KG1 (cell line): ENCODE results near the gene GOLGA8B.
"Not testable (repeated sequence)": the region's sequence is repeated elsewhere in the genome, so short reads cannot be mapped to it uniquely, and the experiment has no call there.

Source experiments
- DNase-seq: peaks from one replicate; lab custom pipeline; 2025; lab: John Stamatoyannopoulos, UW

The GOLGA8B gene

DNA sequence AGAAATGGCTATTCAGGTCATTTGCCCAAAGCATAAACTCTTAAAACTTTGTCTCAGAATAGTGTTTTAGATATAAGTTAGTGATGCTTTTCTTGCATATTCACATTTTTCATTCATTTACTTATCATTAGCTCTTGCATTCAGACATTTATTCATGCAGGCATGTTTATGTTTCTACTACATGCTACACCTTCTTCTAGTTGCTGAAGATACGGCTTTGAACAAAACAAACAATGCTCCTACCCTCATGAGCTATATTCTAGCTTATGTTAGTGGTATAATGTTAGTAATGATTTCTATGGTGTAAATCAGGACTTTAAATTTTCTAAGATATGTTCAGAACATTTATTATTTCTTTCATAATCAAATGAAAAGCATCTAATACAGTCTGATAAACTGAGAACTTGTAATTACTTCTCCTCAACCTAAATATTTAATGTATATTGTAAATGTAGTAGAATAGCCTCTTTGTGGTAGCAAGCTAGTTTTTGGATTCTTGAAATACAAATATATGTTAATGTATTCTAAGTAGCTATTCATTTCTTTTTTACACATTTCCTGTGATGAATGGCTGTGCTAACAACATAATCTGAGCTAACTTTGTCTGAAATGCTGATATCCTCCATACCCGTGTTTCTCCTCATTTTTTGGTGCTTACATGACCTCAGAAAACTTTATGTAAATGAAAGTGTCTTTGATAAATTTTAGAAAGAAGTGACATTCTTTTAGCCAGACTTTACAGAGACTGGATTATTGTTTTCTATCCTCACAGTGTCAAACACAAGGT is 15.5 kb upstream of the GOLGA8B start:
- no peak for DNase-seq

DNA sequence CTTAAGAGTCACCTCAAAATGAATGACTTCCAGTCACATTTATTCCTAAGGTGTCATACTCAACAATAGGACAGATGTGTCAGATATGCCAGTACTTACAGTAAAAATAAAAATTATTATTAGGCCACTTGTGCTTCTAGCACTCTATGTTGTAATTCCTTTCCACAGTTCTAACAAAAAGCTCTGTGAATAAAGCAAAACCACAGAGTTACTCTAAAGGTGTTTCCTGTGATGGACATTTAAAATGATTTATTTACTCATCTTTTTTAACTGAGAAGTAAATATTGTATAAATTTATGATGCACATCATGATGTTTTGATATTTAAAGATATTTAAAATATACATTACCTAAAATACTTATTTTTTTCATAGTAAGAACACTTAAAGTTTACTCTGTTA is 13.9 kb upstream of the GOLGA8B start:
- DNase-seq = no peak

DNA sequence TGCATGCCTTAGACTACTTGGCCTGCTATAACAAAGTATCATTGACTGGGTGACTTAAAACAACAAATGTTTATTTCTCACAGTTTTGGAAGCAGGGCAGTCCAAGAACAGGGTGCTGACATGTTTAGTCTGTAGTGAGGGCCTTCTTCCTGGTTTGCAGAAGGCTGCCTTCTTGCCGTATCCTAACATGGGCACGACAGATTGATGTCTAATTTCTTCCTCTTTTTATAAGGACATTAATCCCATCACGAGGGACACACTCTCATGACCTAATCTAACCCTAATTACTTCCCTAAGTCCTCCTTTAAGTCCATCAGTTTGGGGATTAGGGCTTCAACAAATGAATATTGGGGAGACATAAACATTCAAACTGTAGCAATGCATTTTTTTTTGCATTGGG is 10.9 kb upstream of the GOLGA8B start:
- DNase-seq = no peak

DNA sequence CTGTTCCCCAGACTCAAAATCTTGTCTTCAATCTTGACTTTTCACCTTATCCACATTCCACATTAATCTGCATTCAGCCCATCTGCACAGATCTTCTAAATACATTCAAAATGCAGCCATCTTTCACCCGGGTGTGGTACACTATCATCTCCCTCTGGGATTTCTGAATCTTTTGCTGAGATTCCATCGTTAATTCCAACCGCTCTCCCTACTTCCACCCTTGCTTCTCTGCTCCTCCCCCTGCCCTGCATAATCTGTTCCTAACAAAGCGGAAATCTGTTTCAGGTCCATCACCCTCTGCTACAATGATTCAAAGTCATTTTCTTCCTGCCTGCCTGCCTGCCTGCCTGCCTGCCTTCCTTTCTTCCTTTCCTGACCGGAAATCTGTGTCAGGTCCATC is 7.9 kb upstream of the GOLGA8B start:
- no peak for DNase-seq

DNA sequence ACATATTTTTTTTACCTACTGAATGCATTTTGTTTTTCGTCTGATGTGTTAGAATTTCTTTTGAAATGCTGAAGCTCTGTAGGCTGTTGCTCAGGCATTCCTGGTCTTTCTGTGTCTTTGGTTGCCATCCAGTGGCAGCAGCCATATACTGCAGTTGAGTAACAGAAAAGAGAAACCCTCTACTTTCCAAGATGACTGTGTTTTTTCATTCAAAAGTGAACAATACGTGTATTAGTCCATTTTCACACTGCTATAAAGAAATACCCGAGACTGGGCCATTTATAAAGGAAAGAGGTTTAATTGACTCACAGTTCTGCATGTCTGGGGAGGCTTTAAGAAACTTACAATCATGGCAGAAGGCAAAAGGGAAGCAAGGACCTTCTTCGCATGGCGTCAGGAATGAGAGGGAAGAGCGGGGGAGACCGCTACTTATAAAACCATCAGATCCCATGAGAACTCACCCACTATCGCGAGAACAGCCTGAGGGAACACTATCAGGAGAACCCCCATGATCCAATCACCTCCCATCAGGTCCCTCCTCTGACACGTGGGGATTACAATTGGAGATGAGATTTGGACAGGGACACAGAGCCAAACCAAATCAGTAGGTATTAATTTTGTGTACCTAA is 4.7 kb upstream of the GOLGA8B start:
- DNase-seq = peak; percentile 77

DNA sequence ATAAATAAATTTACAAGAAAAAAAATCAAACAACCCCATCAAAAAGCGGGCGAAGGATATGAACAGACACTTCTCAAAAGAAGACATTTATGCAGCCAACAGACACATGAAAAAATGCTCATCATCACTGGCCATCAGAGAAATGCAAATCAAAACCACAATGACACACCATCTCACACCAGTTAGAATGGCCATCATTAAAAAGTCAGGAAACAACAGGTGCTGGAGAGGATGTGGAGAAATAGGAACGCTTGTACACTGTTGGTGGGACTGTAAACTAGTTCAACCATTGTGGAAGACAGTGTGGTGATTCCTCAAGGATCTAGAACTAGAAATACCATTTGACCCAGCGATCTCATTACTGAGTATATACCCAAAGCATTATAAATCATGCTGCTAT is 2.5 kb upstream of the GOLGA8B start:
- not testable (repeated sequence) for DNase-seq

DNA sequence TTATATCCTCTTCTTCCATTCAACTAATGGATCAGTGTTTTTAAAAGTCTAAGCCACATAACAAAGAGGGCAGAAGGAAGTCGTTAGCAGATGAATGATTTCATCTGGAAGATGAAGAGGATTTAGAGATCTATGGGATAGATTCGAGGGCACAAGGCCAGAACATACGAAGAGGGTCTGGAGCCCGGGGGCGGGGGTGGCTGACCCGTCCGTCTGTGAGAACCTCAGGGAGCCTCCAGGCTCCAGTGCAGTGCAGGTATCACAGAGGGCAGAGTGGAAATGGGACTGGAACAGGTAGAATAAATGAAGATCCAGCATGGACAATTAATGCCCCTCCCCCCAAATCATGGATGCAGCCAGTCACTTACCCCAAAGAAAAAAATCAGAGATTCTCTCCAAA is 1.5 kb upstream of the GOLGA8B start:
- no peak for DNase-seq

DNA sequence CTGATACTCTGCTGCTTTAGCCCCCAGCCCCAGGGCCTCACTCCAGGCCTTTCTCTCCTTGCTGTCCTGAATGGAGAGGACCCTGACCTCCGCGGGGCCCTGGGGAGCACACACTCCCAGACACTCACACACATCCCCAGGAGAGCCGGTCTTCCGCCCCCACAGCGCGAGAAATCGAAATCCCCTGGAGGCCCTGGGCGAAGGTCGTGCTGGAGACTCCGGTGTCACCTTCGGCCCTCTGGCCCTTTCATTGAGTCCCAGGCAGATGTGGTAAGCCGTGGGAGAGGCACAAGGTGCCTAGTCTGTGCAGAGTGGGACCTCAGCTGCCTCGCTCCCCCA is 848 bp upstream of the GOLGA8B start:
- DNase-seq = no peak

DNA sequence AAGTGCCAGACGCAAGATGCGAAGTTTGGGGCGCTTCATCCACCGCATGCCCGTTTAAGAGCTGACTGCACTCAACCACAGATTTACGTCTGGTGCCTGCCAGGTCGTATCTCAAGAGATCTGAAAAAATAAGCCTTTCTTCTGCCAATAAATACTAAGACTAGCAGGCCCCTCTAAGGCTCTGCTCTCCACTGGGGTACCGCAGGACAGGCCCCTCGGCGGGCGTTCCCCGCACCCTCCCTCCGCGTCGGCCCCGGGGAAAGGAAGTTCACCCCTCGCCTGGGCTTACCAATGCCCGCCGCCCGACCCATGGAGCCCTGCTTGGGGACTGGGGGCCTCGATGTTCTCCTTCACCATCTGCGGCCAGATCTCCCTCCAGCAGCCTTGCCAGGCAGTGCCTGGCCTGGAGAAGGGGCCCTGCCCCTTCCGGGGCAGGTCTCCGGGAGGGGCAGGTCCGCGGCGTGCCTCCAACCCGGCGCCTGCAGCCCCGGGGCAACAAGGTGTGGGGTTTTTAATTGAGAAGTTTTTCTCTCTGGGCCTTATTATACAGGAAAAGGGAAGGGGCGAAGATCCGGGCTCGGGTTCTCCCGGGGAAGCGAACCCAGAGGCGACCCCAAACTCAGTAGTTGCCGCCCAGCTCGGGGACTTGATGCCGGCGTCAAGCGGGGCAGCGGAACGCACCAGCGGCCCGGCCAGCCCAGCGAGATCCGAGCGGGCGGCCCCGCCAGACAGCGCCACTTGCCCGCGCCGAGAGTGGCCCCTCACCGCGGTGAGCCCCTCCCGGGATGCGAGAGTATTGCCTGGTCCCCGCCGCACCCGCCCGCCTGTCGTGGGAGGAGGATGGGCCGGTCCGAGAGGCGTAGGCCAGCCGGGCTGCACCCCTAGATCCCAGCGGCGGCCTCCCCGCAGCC is 735 bp downstream of the GOLGA8B start:
- DNase-seq = peak; percentile 20

DNA sequence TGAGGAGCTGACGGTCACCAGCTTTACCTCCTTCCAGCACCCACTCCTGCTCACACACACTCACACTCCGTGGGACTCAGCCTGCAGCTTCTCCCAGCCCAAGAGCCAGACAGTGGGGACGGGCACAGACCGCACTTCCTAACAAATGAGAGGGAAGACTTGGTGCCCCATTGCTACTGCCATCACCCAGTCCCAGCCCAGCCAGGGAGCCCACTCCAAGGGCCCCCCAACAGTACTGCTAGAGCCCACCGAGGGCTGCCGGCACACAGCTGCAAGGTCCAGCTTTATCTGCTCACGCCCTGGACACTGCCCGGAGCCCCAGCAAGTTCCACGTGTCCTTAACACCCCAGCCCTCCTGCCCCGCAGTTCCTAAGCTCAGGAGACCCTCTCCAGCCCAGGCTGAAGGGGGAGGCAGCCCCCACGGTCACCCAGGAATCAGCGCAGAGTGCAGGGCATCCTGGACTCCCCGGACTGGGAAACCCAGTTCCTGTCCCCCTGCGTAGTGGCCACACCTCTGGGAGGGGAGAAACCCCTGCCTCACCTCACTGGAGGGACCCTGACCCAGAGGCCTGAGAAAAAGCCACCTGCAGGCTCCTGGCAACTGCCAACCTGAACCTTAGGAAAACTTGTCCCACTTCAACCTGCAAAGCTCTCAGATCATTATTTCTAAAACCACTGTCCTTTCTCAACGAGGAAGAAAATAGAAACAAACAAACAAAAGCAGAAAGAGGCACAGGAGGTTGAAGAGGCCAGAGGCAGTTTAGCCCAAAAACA is 1.6 kb downstream of the GOLGA8B start:
- not testable (repeated sequence) for DNase-seq

DNA sequence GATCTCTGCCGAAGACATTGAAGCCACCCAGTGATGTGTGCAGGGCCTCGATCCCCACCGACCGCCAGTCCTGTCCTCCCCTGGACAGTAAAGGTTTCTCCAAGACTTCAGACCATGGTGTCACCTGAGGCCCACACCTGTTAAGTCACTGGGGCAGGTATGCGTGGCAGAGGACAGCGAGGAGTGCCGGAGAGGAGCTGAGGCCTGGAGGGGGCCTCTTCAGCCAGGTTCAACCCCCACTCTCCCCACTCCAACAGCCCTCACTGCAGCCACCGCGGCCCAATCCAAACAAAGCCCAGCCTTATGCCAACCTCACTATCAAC is 2.4 kb downstream of the GOLGA8B start:
- DNase-seq = no peak

DNA sequence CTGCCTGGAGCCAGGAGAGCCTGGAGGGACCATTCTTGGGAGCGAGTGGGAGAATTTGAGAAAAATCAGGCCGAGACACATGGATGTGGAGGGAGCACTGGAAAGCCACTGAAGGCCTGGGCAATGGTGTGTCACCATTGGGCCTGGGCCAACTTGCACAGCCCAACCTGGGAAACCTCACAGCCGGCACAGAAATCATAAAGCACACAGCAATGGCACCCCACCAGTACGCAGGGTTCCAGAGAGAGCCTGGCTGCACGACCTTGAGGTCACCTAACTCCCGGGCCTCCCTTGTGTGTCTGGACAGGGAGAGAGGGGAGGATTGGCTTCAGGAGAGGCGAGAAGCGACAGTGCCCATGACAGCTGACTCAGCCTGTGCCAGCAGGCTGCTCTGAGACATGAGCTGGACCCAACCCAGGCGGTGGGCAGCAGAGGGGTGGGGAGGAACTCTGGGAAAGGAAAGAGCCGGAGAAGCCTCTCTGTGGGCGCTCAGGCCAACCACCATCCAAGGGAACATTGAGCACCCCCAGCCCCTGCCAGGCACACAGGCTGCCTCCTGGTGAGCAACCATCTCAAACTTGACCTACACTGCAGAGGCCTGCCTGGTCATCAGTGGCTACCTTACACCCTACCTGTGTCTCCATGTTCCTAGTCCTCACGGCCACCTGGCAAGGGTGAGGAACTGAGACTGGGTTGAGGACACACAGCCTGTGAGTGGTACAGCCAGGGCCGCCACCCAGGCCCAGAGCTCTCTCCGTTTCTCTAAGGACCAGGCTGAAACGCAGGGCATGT is 3.0 kb downstream of the GOLGA8B start:
- DNase-seq = not testable (repeated sequence)

DNA sequence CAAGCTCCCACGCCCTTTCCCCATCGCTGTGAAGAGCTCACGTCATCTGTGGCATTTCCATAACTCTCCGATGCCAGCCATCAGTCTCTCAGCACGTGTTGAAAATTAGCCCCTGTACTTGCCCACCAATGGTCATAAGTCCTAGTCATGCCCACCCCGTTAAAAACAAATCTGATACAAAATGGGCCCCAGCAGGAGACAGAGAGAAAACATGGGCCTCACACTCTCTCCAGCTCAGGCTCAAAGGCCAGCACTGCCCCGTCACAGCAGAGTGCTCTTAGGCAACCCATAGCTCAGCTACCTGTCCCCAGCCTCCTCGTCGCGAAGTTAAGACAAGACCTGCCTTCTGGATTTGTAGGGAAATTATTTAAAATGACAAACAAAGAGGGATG is 5.2 kb downstream of the GOLGA8B start:
- no peak for DNase-seq

DNA sequence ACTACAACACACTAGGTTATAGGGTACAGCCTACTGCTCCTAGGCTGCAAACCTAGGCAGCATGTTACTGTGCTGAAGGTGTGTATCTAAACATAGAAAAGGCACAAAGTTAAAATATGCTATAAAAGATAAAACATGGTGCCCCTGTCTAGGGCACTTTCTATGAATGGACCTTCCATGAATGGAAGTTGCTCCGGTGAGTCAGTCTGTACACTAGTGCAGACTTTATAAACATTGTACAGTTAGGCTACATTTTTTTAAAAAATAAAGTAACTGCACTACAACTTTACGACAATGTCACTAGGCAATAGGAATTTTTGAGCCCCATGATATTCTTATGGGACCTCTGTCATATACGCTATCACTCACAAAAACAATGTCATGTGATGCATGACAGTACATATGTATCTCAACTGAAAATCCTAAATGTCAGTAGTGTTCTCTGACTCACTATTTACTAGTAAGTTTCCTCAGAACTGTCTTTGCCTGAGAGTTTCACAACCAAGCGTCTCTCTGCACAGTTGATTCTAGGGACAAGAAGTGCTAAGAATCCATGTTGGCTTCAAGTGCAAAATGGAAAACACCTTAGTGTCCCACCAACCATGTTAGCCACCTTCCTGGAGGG is 5.7 kb downstream of the GOLGA8B start:
- not testable (repeated sequence) for DNase-seq

DNA sequence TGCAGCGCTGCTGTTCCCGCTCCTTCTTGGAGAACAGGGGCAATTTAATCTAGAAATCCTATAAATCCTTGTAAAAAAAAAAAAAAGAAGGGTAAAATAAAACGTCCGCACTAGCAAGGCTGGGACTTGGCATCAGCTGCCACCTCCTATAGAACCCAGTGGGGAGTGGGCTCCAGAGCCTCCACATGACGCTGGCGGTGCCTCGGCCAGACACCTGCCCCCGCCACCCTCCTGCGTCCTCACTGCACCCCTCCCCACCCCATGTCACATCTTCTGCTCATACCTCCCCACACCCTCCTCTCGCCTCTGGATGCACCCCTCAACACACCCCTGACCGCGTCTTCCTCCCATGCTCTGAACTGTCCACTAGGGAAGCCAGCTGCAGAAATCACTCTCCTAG is 8.4 kb downstream of the GOLGA8B start:
- DNase-seq = not testable (repeated sequence)

DNA sequence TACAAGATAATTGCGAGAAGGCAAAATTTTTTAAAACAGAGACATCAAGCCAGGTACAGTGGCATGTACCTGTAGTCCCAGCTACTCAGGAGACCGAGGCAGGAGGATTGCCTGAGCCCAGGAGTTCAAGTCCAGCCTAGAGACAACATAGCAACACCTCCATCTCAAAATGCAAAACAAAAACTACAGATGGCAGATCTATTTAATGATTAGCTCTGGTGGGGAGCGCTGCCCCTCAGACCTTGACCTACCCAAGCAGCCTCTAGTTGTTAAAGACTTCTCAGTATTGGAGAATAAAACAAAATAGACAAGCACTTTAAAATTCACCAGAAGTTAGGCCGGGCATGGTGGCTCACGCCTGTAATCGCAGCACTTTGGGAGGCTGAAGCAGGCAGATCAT is 10.5 kb downstream of the GOLGA8B start:
- DNase-seq = not testable (repeated sequence)

DNA sequence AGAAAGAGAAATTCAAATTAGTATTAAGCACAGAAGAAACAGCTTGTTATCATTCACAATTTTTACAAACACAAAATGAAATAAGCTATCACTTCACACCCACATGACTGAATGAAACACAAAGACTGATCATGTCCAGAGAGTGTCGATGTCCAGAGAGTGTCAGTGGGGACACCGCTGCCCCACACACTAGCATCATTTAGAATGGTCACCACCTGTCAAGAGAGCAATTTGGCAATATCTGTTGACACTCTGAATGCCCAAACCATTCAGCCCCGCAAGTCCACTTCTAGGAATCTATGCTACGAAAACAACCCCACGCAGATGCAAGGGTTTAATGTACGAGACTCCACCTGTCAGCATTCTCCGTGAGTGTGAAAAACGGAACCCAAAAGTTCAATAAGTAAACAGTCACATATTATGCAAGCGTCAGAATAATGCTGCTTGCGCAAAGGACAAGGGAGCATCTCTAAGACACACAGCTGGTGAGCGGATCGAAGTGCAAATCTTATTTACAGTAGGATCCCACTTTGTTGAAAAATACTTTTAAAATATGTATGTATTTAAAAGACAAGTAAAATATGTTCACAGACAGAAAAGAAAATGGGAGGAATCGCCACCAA is 11.3 kb downstream of the GOLGA8B start:
- DNase-seq = not testable (repeated sequence)

DNA sequence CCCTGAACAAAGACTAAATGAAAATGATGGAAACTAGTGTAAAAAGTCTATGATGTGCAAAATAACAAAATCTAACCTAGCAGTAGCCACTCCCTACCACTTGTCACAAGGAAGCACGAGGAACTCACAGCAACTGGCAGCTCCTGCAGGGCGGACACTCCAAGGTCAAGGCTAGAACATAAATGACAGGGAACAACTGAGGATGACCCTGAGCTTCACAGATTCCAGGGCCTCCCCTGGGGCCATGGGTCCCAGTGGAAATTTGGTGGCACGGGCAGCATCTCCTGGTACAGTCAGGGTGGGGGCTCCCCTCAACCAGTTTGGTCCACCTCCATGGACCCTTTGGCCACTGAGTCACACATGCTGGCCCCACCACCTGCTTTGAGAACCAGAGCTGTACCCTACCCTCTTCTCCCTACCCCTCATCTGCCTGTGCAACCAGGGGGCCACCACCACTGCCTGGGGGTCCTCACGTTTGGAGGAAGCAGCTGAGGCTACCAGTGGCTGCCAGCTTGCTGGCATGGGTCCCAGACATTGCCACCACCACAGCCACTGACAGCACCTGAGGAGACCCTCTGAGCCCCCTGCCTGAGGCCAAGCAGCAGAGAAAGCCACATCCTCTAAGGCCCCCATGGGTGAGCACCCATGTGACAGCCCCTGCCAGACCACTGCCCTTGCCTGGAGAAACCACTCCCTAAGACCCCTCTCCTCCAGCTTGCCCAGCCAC is 13.6 kb downstream of the GOLGA8B start:
- not testable (repeated sequence) for DNase-seq

DNA sequence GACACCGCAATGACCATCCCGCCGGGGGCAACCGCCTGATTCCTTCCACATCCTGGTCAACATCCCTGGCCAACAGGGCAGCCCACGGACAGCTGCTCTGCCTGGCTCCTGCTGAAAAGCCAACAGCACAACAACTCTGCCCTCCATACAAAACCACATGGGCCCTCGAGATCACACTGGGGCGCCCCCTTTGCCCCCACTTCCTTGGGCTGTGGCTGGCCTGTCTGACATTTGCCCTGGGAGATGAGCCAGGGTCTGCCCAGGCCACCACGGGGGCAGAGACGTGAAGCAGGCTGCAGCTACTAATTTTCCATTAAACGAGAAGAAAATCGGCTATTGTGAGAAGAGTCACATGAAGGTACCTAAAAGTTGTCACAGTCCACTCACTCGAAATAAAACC is 16.3 kb downstream of the GOLGA8B start:
- DNase-seq = not testable (repeated sequence)

DNA sequence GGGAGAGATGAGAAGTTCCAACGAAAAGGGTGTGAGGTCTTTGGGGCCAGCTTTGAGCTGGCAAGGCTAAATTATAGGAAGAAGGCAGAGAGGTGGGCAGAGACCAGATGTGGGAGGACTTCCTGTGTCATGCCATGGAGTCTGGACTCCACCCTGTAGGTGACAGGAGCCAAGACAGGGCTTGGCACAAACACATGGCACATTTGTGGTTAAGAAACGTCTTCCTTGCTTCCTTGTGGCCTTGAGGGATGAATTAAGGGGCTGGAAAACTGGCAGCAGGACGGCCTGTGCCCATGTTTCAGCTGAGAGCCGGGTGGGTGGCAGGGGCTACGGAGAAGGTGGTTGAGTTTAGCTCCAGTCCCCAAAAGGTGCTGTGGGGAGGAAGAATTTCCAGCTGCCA is 18.7 kb downstream of the GOLGA8B start:
- not testable (repeated sequence) for DNase-seq
